OCI-LY7 (cell line): Measurements from ENCODE around the gene GIPC3.

ENCODE experiments used
- CTCF ChIP-seq: fragments of 200-600 bp; sonication (generic); conservative IDR thresholded peaks from 2 replicates; pipeline ENCODE4 v1.5.1; 2014; ENCODE audit warnings: mild to moderate bottlenecking, antibody characterized with exemption, low read length, moderate library complexity, mixed read lengths
- EZH2phosphoT487 ChIP-seq: fragments of 200-600 bp; sonication (generic); IDR thresholded peaks from 2 replicates; pipeline ENCODE4 v1.6.1; 2018; ENCODE audit warnings: low read depth, borderline replicate concordance, mild to moderate bottlenecking, mixed run types, antibody characterized with exemption, low read length, moderate library complexity, mixed read lengths

GRCh38 chr19:3638208-3639193, 53.2 kb downstream of the GIPC3 start:
- no peak for TF ChIP-seq CTCF
- TF ChIP-seq EZH2phosphoT487, result no peak
